GM19397 (cell line): ENCODE measurements around the gene PCYT1A.
"Not testable (repeated sequence)": the region's sequence is repeated elsewhere in the genome, so short reads cannot be mapped to it uniquely, and the experiment has no call there.

Source experiments
- ATAC-seq: cut with Tn5 transposase; IDR thresholded peaks from one replicate; pipeline ENCODE4 v1.9.1; 2021; ENCODE audit warnings: mild to moderate bottlenecking, moderate library complexity; ENCODE audit not compliant: unreplicated experiment

Gene PCYT1A

GRCh38 chr3:196288141-196288460 lies 575 bp upstream of the PCYT1A start:
- no peak for ATAC-seq

- peak; percentile 9 for ATAC-seq
Measured at GRCh38 chr3:196287090-196287439, 461 bp downstream of the PCYT1A start.

GRCh38 chr3:196284396-196284795 lies 3.1 kb downstream of the PCYT1A start:
- ATAC-seq = no peak

GRCh38 chr3:196281962-196282361 lies 5.6 kb downstream of the PCYT1A start:
- ATAC-seq = no peak

- ATAC-seq = no peak
Measured at GRCh38 chr3:196280689-196281440, 6.7 kb downstream of the PCYT1A start.

GRCh38 chr3:196275126-196275525 lies 12.4 kb downstream of the PCYT1A start:
- ATAC-seq = no peak

- peak; percentile 64 for ATAC-seq
Measured at GRCh38 chr3:196274585-196274984, 12.9 kb downstream of the PCYT1A start.

- no peak for ATAC-seq
Measured at GRCh38 chr3:196273655-196274054, 13.9 kb downstream of the PCYT1A start.

GRCh38 chr3:196272826-196273225 lies 14.7 kb downstream of the PCYT1A start:
- ATAC-seq = no peak

- ATAC-seq = no peak
Measured at GRCh38 chr3:196270499-196270898, 17.0 kb downstream of the PCYT1A start.

GRCh38 chr3:196268284-196269163 lies 19.0 kb downstream of the PCYT1A start:
- ATAC-seq = no peak

- no peak for ATAC-seq
Measured at GRCh38 chr3:196263819-196264218, 23.7 kb downstream of the PCYT1A start.

- ATAC-seq = no peak
Measured at GRCh38 chr3:196260784-196261183, 26.7 kb downstream of the PCYT1A start.

GRCh38 chr3:196255776-196256175 lies 31.8 kb downstream of the PCYT1A start:
- ATAC-seq = no peak

GRCh38 chr3:196254376-196255283 lies 32.9 kb downstream of the PCYT1A start:
- ATAC-seq = no peak

- no peak for ATAC-seq
Measured at GRCh38 chr3:196251918-196252317, 35.6 kb downstream of the PCYT1A start.

GRCh38 chr3:196246612-196247308 lies 40.8 kb downstream of the PCYT1A start:
- no peak for ATAC-seq

GRCh38 chr3:196244166-196244565 lies 43.4 kb downstream of the PCYT1A start:
- not testable (repeated sequence) for ATAC-seq

- no peak for ATAC-seq
Measured at GRCh38 chr3:196241704-196242103, 45.8 kb downstream of the PCYT1A start.

GRCh38 chr3:196240424-196240823 lies 47.1 kb downstream of the PCYT1A start:
- no peak for ATAC-seq
